GM12801 (cell line): ENCODE data around the gene NOS1AP.

ENCODE experiments used
- CTCF ChIP-seq: IDR thresholded peaks from one replicate; pipeline ENCODE4 v1.5.1; 2011; ENCODE audit warnings: control low read depth; ENCODE audit not compliant: insufficient read length; ENCODE audit errors: extremely low read depth

Gene NOS1AP

GRCh38 chr1:162272419-162272818, 202.9 kb downstream of the NOS1AP start:
- TF ChIP-seq CTCF: no peak

- TF ChIP-seq CTCF: no peak
Measured at GRCh38 chr1:162275622-162276175, 206.2 kb downstream of the NOS1AP start.

GRCh38 chr1:162276493-162276892, 207.0 kb downstream of the NOS1AP start:
- no peak for TF ChIP-seq CTCF

GRCh38 chr1:162279136-162279498, 209.6 kb downstream of the NOS1AP start:
- TF ChIP-seq CTCF: no peak

- TF ChIP-seq CTCF: no peak
Measured at GRCh38 chr1:162281426-162281825, 211.9 kb downstream of the NOS1AP start.

GRCh38 chr1:162283657-162284056, 214.2 kb downstream of the NOS1AP start:
- TF ChIP-seq CTCF: no peak

- no peak for TF ChIP-seq CTCF
Measured at GRCh38 chr1:162284206-162284955, 214.9 kb downstream of the NOS1AP start.
